ENCODE data around the gene PARD3. TPM values are rescaled to one million over a fixed set of nuclear protein-coding genes. Genes with fewer than 3 reads are reported as not detected.
A peak's percentile ranks its signal among the peaks of the same experiment; 100 is the strongest.

Gene PARD3
- total RNA-seq, 2 donors from 2014 or later = 59.6 to 74.6 TPM

DNA sequence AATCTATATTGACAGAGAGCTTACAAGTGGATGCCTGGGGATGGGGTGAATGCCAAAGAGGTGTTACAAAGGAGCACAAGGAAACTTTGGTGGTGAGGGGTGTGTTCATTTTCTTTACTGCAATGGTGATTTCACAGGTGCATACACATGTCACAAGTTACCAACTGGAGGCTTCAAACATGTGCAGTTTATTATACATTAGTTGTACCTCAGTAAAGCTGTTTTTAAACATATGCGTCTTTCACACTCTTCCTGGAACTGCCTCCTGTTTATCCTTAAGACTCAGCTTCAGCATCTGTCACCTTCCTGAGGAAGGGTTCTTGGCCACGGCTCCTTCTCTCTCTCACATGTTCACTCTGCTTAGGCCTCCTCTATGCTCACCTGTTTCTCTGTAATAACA is 731.5 kb downstream of the PARD3 start:
- Histone ChIP-seq H3K27ac (ENCODE audit: low read depth, low read length) (no peak overlapping the region), H3K4me3 (ENCODE audit: low read length) (no peak overlapping the region), H3K4me1 (ENCODE audit: control insufficient read depth, insufficient read depth, low read length) (no peaks in the 10 kb centered on the region), H3K9ac (ENCODE audit: extremely low read depth, low read length, poor library complexity, severe bottlenecking) (no peak overlapping the region), H3K9me3 (ENCODE audit: control insufficient read depth, low read length) (peaks cover 6% of the 10 kb centered on the region), H3K27me3 (ENCODE audit: control insufficient read depth, insufficient read depth, low read length, poor library complexity, severe bottlenecking) (no peaks in the 10 kb centered on the region), H3K36me3 (ENCODE audit: control insufficient read depth, insufficient read depth, low read length) (no peaks in the 10 kb centered on the region)
- DNase-seq = no peak
- TF ChIP-seq, protein P1, sequence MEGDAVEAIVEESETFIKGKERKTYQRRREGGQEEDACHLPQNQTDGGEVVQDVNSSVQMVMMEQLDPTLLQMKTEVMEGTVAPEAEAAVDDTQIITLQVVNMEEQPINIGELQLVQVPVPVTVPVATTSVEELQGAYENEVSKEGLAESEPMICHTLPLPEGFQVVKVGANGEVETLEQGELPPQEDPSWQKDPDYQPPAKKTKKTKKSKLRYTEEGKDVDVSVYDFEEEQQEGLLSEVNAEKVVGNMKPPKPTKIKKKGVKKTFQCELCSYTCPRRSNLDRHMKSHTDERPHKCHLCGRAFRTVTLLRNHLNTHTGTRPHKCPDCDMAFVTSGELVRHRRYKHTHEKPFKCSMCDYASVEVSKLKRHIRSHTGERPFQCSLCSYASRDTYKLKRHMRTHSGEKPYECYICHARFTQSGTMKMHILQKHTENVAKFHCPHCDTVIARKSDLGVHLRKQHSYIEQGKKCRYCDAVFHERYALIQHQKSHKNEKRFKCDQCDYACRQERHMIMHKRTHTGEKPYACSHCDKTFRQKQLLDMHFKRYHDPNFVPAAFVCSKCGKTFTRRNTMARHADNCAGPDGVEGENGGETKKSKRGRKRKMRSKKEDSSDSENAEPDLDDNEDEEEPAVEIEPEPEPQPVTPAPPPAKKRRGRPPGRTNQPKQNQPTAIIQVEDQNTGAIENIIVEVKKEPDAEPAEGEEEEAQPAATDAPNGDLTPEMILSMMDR (conservative IDR thresholded peaks at IDR 0.05) = no peak
- 85 to 89% methylated on average over 1 to 2 of the region's 2 CpGs for WGBS, 2 experiments (ENCODE audit: insufficient coverage in 1 of 2, insufficient read length in 1 of 2)
- Mint-ChIP-seq H3K27ac (no peak overlapping the region), H3K4me1 (no peaks in the 10 kb centered on the region), H3K27me3 (ENCODE audit: insufficient read depth) (peaks cover 4% of the 10 kb centered on the region), H3K9me3 (peaks cover 6% of the 10 kb centered on the region), H3K4me3 (no peak overlapping the region), H3K36me3 (ENCODE audit: low read depth) (no peaks in the 10 kb centered on the region)

DNA sequence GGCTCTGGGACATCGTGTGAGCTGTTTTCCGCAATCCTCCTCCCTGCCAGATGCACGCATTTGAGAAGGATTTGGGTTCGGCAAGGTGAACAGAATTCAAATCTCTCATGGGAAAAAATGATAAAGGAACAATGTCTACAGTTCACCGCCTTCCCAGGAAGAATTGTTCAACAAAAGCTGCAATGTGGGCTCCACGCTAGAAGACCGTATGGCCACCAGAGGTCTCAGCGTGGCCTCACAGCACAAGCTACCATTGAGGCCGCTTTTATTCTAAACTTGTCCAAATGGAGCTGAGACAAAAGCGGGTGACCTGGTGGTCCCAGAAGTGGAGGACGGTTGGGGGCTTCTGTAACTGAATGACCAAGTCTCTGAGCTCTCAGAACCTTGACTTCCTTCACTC is 733.1 kb downstream of the PARD3 start:
- no peaks in the 10 kb centered on the region for H3K4me1 Mint-ChIP-seq
- peak; percentile 62 for DNase-seq
- 90 to 97% methylated on average over 8 to 11 of the region's 11 CpGs for WGBS, 2 experiments (ENCODE audit: insufficient coverage in 1 of 2, insufficient read length in 1 of 2)
- H3K36me3 Mint-ChIP-seq (ENCODE audit: low read depth) = no peaks in the 10 kb centered on the region
- Histone ChIP-seq H3K9ac (ENCODE audit: extremely low read depth, low read length, poor library complexity, severe bottlenecking) (no peak overlapping the region), H3K27ac (ENCODE audit: low read depth, low read length) (no peak overlapping the region), H3K4me1 (ENCODE audit: control insufficient read depth, insufficient read depth, low read length) (no peaks in the 10 kb centered on the region), H3K36me3 (ENCODE audit: control insufficient read depth, insufficient read depth, low read length) (no peaks in the 10 kb centered on the region), H3K9me3 (ENCODE audit: control insufficient read depth, low read length) (peaks cover 12% of the 10 kb centered on the region), H3K27me3 (ENCODE audit: control insufficient read depth, insufficient read depth, low read length, poor library complexity, severe bottlenecking) (no peaks in the 10 kb centered on the region), H3K4me3 (ENCODE audit: low read length) (no peak overlapping the region)
- H3K4me3 Mint-ChIP-seq = no peak overlapping the region
- H3K9me3 Mint-ChIP-seq = peaks cover 9% of the 10 kb centered on the region
- H3K27me3 Mint-ChIP-seq (ENCODE audit: insufficient read depth) = peaks cover 3% of the 10 kb centered on the region
- H3K27ac Mint-ChIP-seq = no peak overlapping the region
- TF ChIP-seq, protein P1 (conservative IDR thresholded peaks at IDR 0.05) = peak; percentile 70

DNA sequence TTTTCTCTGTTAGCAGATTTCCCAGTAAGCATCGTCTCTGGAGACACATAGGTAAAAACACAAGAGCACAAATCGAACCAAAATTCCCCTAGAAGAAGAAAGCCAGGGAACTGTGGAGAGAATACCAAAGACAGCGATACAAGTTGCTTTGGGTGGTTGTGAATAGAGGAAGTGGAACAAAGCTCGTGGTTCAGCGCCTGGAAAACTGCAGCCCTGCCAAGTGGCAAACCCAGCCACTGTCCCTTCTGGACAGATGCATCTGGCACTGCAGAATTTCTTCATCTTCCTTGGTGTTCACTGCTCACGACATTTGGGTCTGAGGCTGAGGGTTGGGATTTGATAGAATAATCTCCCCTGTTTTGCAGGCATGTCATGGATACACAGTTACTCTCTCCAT is 733.8 kb downstream of the PARD3 start:
- Mint-ChIP-seq H3K9me3 (peaks cover 9% of the 10 kb centered on the region), H3K27ac (no peak overlapping the region), H3K4me1 (no peaks in the 10 kb centered on the region), H3K36me3 (ENCODE audit: low read depth) (no peaks in the 10 kb centered on the region), H3K4me3 (no peak overlapping the region), H3K27me3 (ENCODE audit: insufficient read depth) (peaks cover 3% of the 10 kb centered on the region)
- Histone ChIP-seq H3K9ac (ENCODE audit: extremely low read depth, low read length, poor library complexity, severe bottlenecking) (no peak overlapping the region), H3K9me3 (ENCODE audit: control insufficient read depth, low read length) (peaks cover 18% of the 10 kb centered on the region), H3K27ac (ENCODE audit: low read depth, low read length) (no peak overlapping the region), H3K4me1 (ENCODE audit: control insufficient read depth, insufficient read depth, low read length) (no peaks in the 10 kb centered on the region), H3K36me3 (ENCODE audit: control insufficient read depth, insufficient read depth, low read length) (no peaks in the 10 kb centered on the region), H3K27me3 (ENCODE audit: control insufficient read depth, insufficient read depth, low read length, poor library complexity, severe bottlenecking) (no peaks in the 10 kb centered on the region), H3K4me3 (ENCODE audit: low read length) (no peak overlapping the region)
- TF ChIP-seq, protein P1 (conservative IDR thresholded peaks at IDR 0.05) = no peak
- 95 to 96% methylated on average over 5 to 6 of the region's 6 CpGs for WGBS, 2 experiments (ENCODE audit: insufficient coverage in 1 of 2, insufficient read length in 1 of 2)
- DNase-seq = no peak

All from endodermal cell (in vitro differentiated cells).